ENCODE measurements around the gene MRGPRF.
"Not testable (repeated sequence)": the region's sequence is repeated elsewhere in the genome, so short reads cannot be mapped to it uniquely, and the experiment has no call there.

Gene MRGPRF

DNA sequence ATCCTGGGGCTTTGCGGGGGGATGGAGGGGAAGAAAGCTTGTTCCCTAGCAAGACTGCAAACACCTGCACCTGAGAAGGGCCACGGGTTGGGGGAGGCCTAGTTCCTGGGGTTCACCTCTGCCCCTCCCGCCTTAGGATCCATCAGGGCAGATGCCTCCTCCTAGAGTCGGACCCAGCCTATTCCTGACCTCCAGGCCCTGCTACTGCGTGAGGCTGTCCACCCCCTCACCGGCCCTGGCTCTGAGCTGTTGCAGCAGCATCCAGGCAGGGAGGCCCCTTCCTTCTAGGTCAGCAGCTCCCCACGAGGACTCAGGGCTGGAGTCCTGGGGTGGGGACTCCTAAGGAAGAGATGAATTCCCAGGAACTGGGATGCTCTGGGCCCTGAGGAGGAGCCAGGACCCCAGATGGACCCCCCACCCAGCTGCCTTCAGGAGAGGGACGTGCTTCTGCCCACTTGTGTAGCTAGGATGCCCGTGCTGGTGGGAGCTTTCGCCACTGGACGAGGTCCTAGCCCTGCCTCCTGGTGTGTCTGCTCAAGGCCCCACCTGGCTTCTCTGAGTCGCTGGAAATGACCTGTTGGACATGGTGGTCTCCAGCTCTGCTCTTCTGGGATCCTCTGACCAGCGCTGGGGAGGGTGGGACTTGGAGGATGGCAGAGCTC, 10.3 kb downstream of the MRGPRF start:
- DNase-seq (ENCODE audit: low read depth), result no peak

DNA sequence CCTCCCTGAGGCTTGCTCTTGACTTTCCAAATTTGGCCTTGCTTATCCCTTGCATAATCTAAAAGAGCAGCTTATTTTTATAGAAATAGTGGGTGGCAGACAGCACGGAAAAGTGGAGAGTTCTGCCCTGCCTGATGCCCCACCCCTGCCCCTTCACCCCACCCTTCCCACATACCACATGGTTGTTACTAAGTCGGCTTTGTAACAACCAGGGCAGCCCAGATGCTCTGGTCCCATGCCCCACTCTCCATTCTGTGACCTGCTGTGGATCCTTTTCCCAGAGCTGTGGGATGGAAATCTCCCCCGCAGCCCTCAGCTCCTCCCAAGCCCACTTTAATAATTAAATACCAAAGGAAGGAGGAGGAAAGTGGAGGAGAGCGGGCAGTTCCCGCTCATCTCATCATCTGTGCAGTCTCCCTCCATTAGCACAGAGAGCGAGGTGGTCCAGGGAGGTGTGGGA, 10.9 kb downstream of the MRGPRF start:
- DNase-seq (ENCODE audit: low read depth), result no peak

DNA sequence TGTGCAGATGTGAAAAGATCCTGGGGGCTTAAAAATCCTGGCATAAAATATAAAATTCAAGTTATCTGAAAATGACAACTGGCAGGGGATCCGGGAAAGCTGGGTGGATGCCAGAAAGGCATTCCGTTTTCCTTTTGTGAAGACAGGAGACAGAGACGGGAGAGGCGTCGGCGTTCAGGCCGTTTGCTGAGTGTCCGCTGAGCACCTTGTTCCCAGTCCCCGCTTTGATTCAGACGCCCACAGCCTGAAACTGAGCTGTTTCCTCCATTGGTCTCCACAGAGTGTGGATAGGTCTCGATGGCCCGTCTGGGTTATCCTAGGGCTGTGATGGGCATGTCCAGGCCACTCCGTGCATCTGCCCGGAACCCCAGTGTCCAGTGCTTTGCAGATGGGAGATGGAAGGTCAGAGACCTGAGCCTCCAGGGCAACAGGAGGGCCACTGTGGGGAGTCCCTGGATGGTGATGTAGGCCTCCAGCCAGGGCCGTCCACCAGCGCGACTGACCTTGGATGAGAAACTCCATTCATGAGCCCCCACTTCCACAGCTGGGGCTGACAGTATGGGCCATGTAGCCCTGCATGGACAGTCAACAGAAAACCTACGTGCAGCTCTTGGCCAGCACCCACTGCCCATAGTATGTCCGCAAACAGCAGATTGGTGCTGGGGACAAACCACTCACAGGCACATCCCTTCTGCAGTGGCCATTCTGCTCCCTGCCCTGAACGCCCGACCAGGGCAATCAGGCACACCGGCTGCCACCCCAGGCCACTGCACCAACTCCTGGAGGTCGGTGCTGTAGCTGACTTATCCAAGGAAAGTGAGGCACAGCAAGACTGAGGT, 11.6 kb downstream of the MRGPRF start:
- DNase-seq (ENCODE audit: low read depth), result no peak

DNA sequence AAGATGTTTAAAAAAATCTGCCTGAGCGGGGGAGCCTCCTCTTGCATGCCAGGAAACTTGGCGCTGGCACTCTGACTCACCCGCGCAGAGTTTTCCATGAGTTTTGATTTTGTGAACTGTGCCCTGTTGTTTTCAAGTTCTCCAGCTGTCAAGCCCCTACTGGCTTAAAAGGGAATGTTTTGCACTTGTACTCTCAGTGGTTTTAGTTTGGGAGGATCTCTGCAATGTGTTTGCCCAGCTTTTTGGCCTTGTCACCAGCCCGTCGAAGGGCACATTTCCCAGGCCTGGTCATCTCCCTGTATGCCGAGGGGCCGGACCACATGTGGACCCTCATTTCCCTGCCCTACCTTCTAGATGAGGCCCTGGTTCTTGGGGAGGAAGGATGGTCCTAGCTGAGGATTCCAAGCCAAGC, 12.2 kb downstream of the MRGPRF start:
- no peak for DNase-seq (ENCODE audit: low read depth)

DNA sequence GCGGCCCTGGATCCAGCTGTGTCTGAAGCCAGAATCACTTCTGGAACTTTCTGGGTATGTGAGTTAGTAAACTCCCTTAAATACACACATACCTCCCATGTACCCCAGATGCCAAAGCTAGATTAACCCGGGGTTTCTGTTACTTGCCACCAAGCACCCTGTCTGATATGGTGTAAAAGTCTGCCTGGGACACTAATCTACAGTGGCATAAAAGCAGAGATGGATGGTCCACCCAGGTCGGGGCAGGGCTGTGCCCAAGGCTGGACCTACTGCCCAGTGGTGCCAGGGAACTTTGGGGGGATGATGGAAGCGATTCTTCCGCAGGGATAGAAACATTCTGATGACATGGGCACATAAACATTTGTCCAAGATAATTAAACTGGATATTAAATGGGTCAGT, 12.7 kb downstream of the MRGPRF start:
- no peak for DNase-seq (ENCODE audit: low read depth)

DNA sequence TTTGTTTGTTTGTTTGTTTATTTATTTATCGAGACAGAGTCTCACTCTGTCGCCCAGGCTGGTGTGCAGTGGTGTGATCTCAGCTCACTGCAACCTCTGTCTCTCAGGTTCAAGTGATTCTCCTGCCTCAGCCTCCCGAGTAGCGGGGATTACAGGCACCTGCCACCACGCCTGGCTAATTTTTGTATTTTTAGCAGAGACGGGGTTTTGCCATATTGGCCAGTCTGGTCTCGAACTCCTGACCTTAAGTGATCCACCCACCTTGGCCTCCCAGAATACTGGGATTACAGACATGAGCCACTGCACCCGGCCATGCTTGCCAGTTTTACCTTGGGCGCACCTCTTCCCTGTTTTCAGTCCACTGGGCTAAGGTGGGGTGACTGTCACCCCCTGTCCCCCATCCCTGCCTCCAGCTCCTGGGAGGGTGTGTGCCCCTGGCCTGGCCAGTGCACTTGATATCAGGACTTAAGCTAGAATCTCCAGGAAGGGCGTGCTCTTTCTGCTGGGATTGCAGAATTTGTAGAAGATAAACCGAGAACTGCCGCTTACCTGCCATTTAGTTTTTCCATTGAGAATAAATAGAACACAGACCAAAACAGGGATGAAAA, 13.2 kb downstream of the MRGPRF start:
- not testable (repeated sequence) for DNase-seq (ENCODE audit: low read depth)

DNA sequence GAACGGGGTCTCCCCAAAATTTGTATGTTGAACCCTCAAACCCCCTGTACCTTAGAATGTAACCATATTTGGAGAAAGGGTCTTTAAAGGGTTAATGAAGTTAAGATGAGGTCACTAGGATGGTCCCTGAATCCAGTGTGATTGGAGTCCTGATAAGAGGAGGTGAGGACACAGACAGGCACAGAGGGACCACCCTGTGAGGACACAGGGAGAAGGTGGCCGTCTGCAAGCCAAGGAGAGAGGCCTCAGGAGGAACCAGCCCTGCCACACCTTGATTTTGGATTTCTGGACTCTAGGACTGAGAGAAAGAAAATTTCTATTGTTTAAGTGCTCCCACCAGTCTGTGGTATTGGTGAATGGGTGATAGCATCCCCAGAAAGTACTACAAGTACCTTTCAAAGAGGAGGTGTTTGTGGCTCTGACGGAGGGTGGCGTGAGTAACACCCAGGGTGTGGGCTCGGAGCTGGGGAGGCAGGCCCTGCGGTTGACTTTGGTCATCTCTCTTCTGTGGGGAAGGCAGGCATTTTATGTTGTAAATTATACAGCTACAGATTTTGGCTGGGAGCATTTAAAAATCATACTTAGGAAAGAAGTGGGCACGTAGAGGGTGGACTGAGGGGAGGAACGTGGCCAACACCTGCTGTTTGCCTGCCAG, 13.8 kb downstream of the MRGPRF start:
- no peak for DNase-seq (ENCODE audit: low read depth)

DNA sequence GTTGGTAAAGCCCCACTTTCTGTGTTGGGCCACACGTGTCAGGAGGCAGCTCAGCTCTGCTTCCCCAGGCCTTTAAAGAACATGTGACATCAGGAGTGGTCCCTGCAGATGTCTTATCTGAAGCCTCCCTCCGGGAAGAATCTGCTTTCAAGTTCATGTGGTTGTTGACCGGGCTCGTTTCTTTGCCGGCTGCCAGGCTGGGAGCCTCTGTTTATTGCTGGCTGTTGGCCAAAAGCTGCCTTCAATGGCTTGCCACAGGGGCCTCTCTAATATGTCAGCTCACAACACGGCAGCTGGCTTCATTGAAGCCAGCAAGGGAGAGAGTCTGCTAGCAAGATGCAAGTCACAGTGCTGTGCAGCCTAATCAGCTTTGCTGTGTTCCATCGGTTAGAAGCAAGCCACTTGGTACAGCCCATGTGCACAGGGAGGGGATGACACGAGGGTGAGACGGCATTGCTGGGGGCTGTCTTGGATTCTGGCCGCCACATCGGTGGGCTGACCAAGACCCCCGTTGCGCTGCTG, 14.6 kb downstream of the MRGPRF start:
- no peak for DNase-seq (ENCODE audit: low read depth)

DNA sequence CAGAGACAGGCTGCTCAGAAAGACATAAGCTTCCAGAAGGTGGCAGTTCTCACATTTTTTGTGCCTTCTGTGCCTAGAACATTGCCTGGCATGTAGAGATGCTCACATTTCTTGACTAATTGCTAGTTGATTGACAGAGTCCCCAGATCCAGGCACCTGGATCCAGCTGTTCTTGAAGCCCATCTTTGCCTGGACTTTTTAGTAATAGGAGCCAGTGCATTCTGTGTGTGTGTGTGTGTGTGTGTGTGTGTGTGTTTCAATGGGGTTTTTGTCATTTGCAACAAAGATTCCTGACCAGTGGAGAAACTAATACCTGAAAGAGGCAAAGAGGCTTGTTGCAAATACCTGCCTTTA, 15.1 kb downstream of the MRGPRF start:
- no peak for DNase-seq (ENCODE audit: low read depth)

DNA sequence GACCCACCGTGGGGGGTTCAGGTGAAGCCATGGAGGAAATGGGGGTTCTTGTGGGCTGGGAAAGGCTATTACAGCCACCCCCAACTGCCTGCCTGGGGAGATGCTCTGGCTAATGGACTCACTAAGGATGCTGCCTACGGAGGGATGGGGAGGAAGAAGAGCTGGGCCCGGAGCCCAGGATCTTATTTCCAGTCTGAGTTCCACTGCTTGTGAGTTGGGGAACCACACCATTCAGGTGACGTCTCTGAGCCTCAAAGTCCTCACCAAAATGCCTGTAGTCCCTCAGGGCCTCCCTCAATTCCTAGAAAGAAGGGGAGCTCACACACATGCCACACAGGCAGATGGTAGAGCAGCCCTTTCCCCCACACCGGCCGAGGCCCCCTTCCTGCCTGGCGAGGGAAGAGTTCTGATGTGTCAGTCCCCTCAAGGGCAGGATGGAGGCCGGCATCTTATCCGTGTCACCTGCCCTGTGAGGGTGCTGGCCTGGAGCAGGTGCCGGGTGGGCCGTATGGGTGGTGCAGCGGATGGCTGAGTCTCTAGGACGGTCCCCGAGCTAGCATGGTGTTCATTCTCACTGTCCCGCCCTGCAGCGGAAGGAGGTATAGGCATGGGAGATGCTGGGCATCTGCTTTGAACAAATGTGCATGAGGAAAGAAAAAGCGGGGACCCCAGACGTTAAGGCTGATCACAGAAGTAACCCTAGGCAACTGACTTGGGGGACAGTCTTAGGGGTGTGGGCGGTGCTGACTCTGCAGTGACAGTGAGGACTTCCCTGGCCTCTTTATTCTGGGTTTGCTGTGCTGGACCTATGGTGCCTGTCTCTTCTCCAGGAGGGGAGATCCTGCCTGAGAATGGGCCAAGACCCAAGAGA, 15.7 kb downstream of the MRGPRF start:
- no peak for DNase-seq (ENCODE audit: low read depth)

DNA sequence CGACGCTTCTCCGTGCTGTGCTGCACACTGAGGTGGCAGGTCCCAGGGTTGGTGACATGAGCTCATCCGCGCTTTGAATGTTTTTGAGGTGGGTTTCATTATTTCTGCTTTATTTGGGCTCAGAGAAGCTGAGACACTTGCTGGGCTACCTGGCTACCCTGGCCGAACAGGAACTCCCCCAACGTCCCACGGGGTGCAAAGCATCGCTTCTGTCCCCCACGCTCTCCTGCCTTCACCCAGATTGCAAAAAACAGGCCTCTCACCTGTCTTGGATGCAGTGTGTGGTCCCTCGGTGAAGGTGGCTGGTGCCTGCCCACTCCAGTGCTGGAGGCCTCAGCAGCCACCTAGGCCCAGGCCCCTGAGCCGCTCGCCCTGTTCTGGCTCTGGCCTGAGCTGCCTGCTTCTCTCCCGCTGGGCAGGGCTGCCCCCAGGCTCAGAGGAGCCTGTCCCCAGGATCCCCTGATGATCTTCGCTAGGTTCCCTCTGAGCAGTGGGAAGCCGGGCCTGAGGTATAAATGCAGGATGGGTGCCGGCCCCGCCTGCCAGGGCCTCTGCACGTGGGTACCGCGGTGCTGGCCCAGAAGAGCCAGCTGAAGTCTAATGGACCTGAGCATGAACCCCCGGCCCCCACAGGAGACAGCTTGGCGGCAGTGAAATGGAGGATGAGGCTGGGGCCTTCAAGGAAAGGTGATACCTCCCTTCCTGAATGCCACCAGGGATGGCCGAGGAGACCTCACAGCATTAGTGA, 16.5 kb downstream of the MRGPRF start:
- DNase-seq (ENCODE audit: low read depth), result no peak

DNA sequence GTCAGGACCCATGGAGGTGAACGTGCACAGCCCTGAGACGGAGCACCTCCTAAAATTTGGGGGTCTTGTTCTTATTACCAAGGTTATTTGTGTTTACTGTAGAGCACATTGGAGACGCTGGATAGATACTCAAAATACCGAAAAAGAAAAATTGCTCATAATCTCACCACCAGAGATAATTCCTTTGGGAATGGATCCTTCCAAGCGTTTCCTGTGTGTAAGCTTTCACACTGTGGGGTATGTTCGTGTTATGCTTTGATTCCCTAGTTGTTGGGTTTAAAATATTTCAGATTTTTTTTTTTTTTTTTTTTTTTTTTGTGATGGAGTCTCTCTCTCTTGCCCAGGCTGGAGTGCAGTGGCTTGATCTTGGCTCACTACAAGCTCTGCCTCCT, 18.2 kb downstream of the MRGPRF start:
- DNase-seq (ENCODE audit: low read depth), result no peak

DNA sequence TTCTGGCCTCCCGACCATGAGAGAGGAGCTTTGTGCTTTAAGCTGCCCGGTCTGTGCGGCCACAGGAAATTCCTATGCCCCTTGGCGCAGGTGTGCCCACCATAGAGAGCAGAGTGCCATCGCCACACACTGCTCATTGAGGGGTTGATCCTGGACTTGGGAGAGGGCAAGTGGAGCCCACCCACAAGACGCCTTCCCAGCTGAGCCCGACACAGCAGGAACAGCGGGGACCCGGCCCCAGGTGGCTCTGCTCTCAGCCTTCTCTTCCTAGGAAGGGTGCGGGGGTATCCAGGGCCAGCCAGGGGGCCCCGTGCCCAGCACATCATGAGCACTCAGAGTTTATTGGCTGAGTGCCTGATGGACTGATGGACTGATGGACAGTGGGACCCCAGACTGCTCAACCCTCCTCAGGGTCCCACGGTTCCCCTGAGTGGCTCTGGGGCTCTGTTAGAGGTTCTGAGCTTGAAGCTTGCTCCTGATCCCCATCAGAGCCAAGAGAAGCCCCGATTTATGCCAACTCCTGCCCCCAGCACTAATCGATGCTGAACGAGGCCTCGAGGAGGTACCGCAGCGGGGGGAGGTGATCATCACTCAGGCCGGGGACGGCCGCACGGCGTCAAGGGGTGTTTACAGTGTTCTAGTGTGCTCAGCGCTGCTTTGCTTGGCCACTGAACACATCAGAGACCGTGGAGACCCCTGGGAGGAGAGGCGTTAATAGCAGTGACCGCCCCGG, 18.7 kb downstream of the MRGPRF start:
- DNase-seq (ENCODE audit: low read depth), result no peak

DNA sequence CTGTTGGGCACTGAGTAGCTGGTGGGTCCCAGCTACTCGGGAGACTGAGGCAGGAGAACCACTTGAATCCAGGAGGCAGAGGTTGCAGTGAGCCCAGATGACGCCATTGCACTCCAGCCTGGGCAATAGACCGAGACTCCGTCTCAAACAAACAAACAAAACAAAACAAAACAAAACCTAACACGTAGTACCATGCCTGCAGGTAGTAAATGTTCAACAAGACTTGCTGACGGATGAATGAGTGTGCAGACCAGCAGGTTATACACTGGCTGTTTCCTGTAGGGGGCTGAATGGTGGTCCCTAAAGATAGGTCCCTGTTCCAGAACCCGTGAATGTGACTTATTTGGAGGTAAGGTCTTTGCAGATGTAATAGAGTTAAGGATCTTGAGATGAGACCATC, 19.5 kb downstream of the MRGPRF start:
- DNase-seq (ENCODE audit: low read depth), result no peak

DNA sequence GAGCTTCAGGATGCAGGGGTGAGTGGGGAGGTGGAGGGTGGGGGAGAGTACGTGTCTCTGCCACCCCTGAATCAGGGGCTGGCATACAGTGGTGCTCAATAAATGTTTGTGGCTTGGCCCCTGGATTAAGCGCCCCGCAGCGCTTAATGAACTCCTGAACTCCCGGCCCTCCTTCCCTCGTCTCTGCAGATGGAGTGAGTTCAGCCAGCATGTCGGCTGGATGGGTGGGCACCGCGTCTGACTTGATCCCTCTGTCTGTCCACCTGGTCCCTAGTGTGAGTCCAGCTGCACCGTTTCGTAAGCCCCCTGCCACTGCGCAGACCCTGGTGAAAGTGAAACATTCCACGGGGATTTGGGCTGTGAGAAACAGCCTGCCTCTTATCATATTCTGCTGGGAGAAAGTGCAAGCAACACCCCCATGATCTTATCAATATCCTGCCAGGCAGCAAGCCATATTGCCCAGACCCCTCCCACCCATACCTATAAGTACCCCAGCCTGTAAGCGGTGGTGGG, 20.2 kb downstream of the MRGPRF start:
- no peak for DNase-seq (ENCODE audit: low read depth)

DNA sequence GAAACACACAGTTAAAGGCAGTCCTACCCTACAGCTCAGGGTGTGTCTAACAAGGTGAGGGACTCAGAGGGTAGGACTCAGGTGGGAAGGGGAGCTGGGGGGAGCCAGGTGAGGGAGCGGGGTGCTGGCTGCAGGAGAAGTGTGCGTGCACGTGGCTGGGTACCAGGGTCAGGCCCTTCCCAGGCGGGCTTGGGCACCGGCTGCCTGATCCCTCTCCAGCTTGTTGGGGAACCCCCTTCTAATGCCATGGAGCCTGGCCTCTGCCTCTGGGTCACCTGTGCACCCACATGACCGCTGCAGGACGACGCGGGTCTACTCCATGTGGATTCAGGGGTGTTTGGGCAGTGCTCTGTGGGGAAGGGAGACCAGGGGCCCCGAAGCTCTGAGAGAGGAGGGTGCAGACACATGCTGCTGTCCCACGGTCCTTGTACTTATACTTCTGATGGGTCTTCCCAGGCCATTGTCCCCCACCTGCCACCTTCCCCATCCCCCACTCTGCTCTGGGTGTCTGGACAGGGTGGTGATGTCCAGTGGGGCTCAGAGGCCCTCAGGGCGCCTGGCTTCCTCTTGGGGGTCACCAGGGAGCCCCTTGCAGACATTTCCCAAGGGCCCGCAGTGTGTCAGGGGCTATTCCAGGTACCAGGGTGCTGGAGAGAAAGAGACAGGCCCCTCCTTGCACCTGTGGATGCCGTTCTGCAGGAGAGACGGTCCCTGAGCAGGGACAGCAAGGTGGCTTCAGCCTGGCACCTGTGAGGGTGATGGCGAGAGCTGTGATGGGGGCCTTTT, 21.9 kb downstream of the MRGPRF start:
- DNase-seq (ENCODE audit: low read depth), result no peak

DNA sequence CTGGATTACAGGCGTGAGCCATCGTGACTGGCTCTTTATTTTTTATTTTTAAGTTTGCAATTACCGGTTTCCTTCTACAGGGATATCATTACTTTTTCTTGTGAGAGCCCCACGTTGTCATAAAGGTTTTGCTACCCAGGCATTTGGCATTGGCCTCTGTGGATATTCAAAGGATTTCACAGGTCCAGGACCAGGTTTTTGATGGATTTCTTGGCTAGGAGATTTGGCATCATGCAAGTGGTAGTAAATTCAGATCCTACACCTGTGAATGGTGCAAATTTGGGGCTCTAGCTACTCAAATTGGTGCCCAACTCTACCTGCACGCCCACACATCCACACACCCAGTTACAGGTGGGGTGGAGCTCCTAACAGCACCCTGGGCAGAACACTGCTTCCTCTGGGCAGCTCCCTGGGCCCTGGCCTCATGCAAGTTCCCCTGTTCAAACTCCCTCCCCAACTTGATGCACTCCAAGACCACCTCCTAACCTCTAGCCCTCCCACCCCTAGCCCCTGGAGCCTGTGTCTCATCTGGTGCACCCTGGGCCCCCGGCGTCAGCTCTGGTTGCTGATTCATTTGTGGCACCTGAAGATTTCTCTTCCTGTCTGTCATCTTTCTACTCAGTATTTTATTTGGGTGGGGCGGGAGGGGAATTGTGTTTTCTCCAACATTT, 23.0 kb downstream of the MRGPRF start:
- no peak for DNase-seq (ENCODE audit: low read depth)

DNA sequence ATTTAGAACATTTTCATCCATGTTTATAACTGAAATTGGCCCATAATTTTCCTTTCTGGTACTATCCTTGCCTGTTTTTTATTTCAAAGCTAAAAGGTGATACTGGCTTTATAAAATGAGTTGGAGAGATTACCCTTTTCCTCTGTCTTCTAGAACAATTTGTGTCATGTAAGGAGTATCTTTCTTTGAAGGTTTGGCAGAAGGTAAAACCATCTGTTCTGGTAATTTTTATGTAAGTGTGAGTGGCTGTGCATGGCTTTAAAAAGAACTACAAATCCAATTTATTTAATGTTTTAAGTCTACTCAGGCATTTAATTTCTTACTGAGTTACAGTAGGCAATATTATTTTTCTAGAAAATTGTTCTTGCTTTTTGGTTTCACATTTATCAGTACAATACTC, 24.6 kb downstream of the MRGPRF start:
- no peak for DNase-seq (ENCODE audit: low read depth)

All from stimulated activated CD8-positive, alpha-beta memory T cell treated with anti-CD3 and anti-CD28 coated beads, Interleukin-7, amount 100 ng/mL, for 24 hours (primary cell).